Measurements from ENCODE around the gene NANOS3.

The NANOS3 gene

GRCh38 chr19:13864046-13864666 is 12.8 kb upstream of the NANOS3 start:
- no peak for TF ChIP-seq CTCF (IDR thresholded peaks at IDR 0.05; ENCODE audit: low read depth, low read length, missing control alignments)
- Histone ChIP-seq H3K27ac (no peak overlapping the region), H3K27me3 (replicated peaks) (no peaks in the 10 kb centered on the region), H3K4me3 (ENCODE audit: low read depth, low read length) (no peak overlapping the region), H3K36me3 (replicated peaks) (no peaks in the 10 kb centered on the region)
- no peak for DNase-seq
- in situ Hi-C loops (cut with HindIII; ENCODE audit: low pct_ligation_motif_present, low sequenced_read_pairs): no loop called here

- in situ Hi-C loops (cut with HindIII; ENCODE audit: low pct_ligation_motif_present, low sequenced_read_pairs): no loop called here
- no peaks in the 10 kb centered on the region for H3K36me3 ChIP-seq (replicated peaks)
- no peaks in the 10 kb centered on the region for H3K27me3 ChIP-seq (replicated peaks)
- no peak for TF ChIP-seq CTCF (IDR thresholded peaks at IDR 0.05; ENCODE audit: low read depth, low read length, missing control alignments)
- no peak for DNase-seq
- H3K27ac ChIP-seq: no peak overlapping the region
- H3K4me3 ChIP-seq (ENCODE audit: low read depth, low read length): peak overlapping the region; percentile 55
Measured at GRCh38 chr19:13864667-13865570, 12.0 kb upstream of the NANOS3 start.

GRCh38 chr19:13865571-13866462 is 11.1 kb upstream of the NANOS3 start:
- DNase-seq: no peak
- Histone ChIP-seq H3K27me3 (replicated peaks) (no peaks in the 10 kb centered on the region), H3K27ac (no peak overlapping the region), H3K36me3 (replicated peaks) (no peaks in the 10 kb centered on the region), H3K4me3 (ENCODE audit: low read depth, low read length) (peak overlapping the region; percentile 55)
- in situ Hi-C loops (cut with HindIII; ENCODE audit: low pct_ligation_motif_present, low sequenced_read_pairs): no loop called here
- no peak for TF ChIP-seq CTCF (IDR thresholded peaks at IDR 0.05; ENCODE audit: low read depth, low read length, missing control alignments)

GRCh38 chr19:13866463-13867046 is 10.4 kb upstream of the NANOS3 start:
- Histone ChIP-seq H3K4me3 (ENCODE audit: low read depth, low read length) (peak overlapping the region; percentile 55), H3K36me3 (replicated peaks) (no peaks in the 10 kb centered on the region), H3K27ac (no peak overlapping the region), H3K27me3 (replicated peaks) (no peaks in the 10 kb centered on the region)
- in situ Hi-C loops (cut with HindIII; ENCODE audit: low pct_ligation_motif_present, low sequenced_read_pairs): no loop called here
- no peak for TF ChIP-seq CTCF (IDR thresholded peaks at IDR 0.05; ENCODE audit: low read depth, low read length, missing control alignments)
- no peak for DNase-seq

- in situ Hi-C loops (cut with HindIII; ENCODE audit: low pct_ligation_motif_present, low sequenced_read_pairs): no loop called here
- no peak overlapping the region for H3K4me3 ChIP-seq (ENCODE audit: low read depth, low read length)
Measured at GRCh38 chr19:13868663-13869062, 8.3 kb upstream of the NANOS3 start.

More at GRCh38 chr19:13868663-13869062, 8.3 kb upstream of the NANOS3 start:
- Histone ChIP-seq H3K27me3 (replicated peaks) (no peaks in the 10 kb centered on the region), H3K36me3 (replicated peaks) (no peaks in the 10 kb centered on the region), H3K27ac (no peak overlapping the region)
- no peak for DNase-seq
- no peak for TF ChIP-seq CTCF (IDR thresholded peaks at IDR 0.05; ENCODE audit: low read depth, low read length, missing control alignments)

Measured in brain microvascular endothelial cell (primary cell).